Parathyroid adenoma (tissue), 2 donors: ENCODE results near the gene HPS1.

ENCODE experiments used
- H2AFZ ChIP-seq: fragments of 300-600 bp; sonication (generic); one replicate; pipeline ENCODE4 v1.7.0; 2017; ENCODE audit warnings: antibody characterized with exemption, mild to moderate bottlenecking
- H3K27ac ChIP-seq: fragments of 300-600 bp; sonication (generic); one replicate; pipeline ENCODE4 v1.7.0; 2017
- H3K27me3 ChIP-seq: fragments of 300-600 bp; sonication (generic); one replicate; pipeline ENCODE4 v1.7.0; 2017; ENCODE audit warnings: low read length; ENCODE audit not compliant: control insufficient read depth, insufficient read depth
- H3K36me3 ChIP-seq: fragments of 300-600 bp; sonication (generic); one replicate; pipeline ENCODE4 v1.7.0; 2017; ENCODE audit warnings: low read length; ENCODE audit not compliant: control insufficient read depth, insufficient read depth
- H3K4me1 ChIP-seq: fragments of 300-600 bp; sonication (generic); one replicate; pipeline ENCODE4 v1.7.0; 2017; ENCODE audit warnings: control low read depth
- H3K4me2 ChIP-seq: fragments of 300-600 bp; sonication (generic); one replicate; pipeline ENCODE4 v1.7.0; 2017; ENCODE audit warnings: low read length
- H3K4me3 ChIP-seq: fragments of 300-600 bp; sonication (generic); one replicate; pipeline ENCODE4 v1.7.0; 2017; ENCODE audit warnings: low read depth, low read length
- H3K79me2 ChIP-seq: fragments of 300-600 bp; sonication (generic); one replicate; pipeline ENCODE4 v1.7.0; 2017; ENCODE audit warnings: control low read depth
- H3K9ac ChIP-seq: fragments of 300-600 bp; sonication (generic); one replicate; pipeline ENCODE4 v1.7.0; 2017; ENCODE audit warnings: mild to moderate bottlenecking
- H3K9me3 ChIP-seq: fragments of 300-600 bp; sonication (generic); one replicate; pipeline ENCODE4 v1.7.0; 2017; ENCODE audit warnings: low read length; ENCODE audit not compliant: control insufficient read depth
- TF ChIP-seq, protein P1 (sequence below): fragments of 300-600 bp; sonication (generic); IDR thresholded peaks from one replicate; pipeline ENCODE4 v1.7.0; 2017; ENCODE audit warnings: antibody characterized with exemption, mild to moderate bottlenecking
- donor health status: primary hyperparathyroidism.

The HPS1 gene

GRCh38 chr10:98416606-98417388 lies 29.9 kb downstream of the HPS1 start:
- H3K9ac ChIP-seq: no peak overlapping the region
- no peaks in the 10 kb centered on the region for H3K27me3 ChIP-seq
- no peak overlapping the region for H2AFZ ChIP-seq
- H3K36me3 ChIP-seq: no peaks in the 10 kb centered on the region
- no peaks in the 10 kb centered on the region for H3K79me2 ChIP-seq
- TF ChIP-seq, protein P1, sequence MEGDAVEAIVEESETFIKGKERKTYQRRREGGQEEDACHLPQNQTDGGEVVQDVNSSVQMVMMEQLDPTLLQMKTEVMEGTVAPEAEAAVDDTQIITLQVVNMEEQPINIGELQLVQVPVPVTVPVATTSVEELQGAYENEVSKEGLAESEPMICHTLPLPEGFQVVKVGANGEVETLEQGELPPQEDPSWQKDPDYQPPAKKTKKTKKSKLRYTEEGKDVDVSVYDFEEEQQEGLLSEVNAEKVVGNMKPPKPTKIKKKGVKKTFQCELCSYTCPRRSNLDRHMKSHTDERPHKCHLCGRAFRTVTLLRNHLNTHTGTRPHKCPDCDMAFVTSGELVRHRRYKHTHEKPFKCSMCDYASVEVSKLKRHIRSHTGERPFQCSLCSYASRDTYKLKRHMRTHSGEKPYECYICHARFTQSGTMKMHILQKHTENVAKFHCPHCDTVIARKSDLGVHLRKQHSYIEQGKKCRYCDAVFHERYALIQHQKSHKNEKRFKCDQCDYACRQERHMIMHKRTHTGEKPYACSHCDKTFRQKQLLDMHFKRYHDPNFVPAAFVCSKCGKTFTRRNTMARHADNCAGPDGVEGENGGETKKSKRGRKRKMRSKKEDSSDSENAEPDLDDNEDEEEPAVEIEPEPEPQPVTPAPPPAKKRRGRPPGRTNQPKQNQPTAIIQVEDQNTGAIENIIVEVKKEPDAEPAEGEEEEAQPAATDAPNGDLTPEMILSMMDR: no peak
- no peak overlapping the region for H3K27ac ChIP-seq
- H3K4me2 ChIP-seq: no peak overlapping the region
- H3K9me3 ChIP-seq: no peaks in the 10 kb centered on the region
- H3K4me1 ChIP-seq: peaks cover 14% of the 10 kb centered on the region
- H3K4me3 ChIP-seq: no peak overlapping the region

GRCh38 chr10:98415731-98416119 lies 31.0 kb downstream of the HPS1 start:
- H3K36me3 ChIP-seq: no peaks in the 10 kb centered on the region
- no peak overlapping the region for H3K9ac ChIP-seq
- TF ChIP-seq, protein P1: no peak
- no peak overlapping the region for H3K4me3 ChIP-seq
- H3K27me3 ChIP-seq: no peaks in the 10 kb centered on the region
- no peak overlapping the region for H3K4me2 ChIP-seq
- H3K4me1 ChIP-seq: peaks cover 20% of the 10 kb centered on the region
- H3K27ac ChIP-seq: no peak overlapping the region
- no peaks in the 10 kb centered on the region for H3K79me2 ChIP-seq
- no peak overlapping the region for H2AFZ ChIP-seq
- H3K9me3 ChIP-seq: no peaks in the 10 kb centered on the region

- peak within 1 kb of the TSS; percentile 91 for H2AFZ ChIP-seq
- H3K4me3 ChIP-seq: peak within 1 kb of the TSS; percentile 36
- H3K27me3 ChIP-seq: no peaks in the 10 kb centered on the region
- no peak within 1 kb of the TSS for H3K9ac ChIP-seq
- H3K36me3 ChIP-seq: no peaks in the 10 kb centered on the region
- no peaks in the 10 kb centered on the region for H3K9me3 ChIP-seq
- no peaks in the 10 kb centered on the region for H3K79me2 ChIP-seq
- H3K4me2 ChIP-seq: peak within 1 kb of the TSS; percentile 45
- H3K4me1 ChIP-seq: peaks cover 20% of the 10 kb centered on the region
- peak within 1 kb of the TSS; percentile 25 for H3K27ac ChIP-seq
- TF ChIP-seq, protein P1: no peak
These were observed 31.6 kb downstream of the HPS1 start, which contains the start of gene PYROXD2 for GRCh38 chr10:98414932-98415730. Gene PYROXD2 (minus strand): TSS chr10:98415182. CDS start chr10:98415135, 47 bp downstream.

DNA sequence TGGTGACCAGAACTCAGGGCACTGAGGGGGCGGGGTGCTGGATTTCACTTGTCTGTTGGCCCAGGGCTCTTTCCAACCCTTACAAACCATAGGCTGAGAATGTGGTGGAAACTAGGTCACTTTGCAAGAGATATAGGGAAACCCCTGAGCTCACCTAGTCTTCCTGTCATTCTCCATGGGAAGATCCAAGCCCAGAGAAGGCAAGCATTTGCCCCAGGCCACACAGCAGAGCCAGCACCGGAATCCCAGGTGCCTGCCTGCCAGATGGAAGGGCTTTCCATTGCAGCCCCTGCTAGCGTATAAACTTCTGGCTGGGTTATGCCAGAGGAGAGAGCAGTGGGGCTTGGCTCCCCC lies 32.2 kb downstream of the HPS1 start:
- Histone ChIP-seq H3K79me2 (no peaks in the 10 kb centered on the region), H3K4me2 (peak overlapping the region; percentile 45), H3K4me3 (peak overlapping the region; percentile 36), H3K4me1 (peaks cover 20% of the 10 kb centered on the region), H3K9ac (no peak overlapping the region), H2AFZ (peak overlapping the region; percentile 91), H3K27me3 (no peaks in the 10 kb centered on the region), H3K36me3 (no peaks in the 10 kb centered on the region), H3K9me3 (no peaks in the 10 kb centered on the region), H3K27ac (peak overlapping the region; percentile 25)
- TF ChIP-seq, protein P1: no peak
